SK-N-SH treated with all-trans-retinoic acid at 6 μM for 48 hours (cell line): ENCODE data around the gene CYP1B1.

Experiments
- ATAC-seq: fragments of 200-7000 bp; cut with Tn5 transposase; 3 replicates; pipeline ENCODE4 v1.9.1; 2020; ENCODE audit warnings: mild to moderate bottlenecking, moderate library complexity
- BACH2 ChIP-seq: fragments of 250-450 bp; sonication (Bioruptor Pico); IDR thresholded peaks from 2 replicates; pipeline ENCODE4 v1.9.0; 2021; ENCODE audit warnings: mild to moderate bottlenecking, borderline replicate concordance
- CREB5 ChIP-seq: fragments of 250-450 bp; sonication (Bioruptor Pico); IDR thresholded peaks from 2 replicates; pipeline ENCODE4 v1.5.1; 2020; ENCODE audit warnings: low read depth, mild to moderate bottlenecking, moderate library complexity
- CSRNP3 ChIP-seq: fragments of 250-450 bp; sonication (Bioruptor Pico); IDR thresholded peaks from 2 replicates; pipeline ENCODE4 v1.5.1; 2021; ENCODE audit warnings: mild to moderate bottlenecking, moderate library complexity
- ESRRG ChIP-seq: fragments of 250-450 bp; sonication (Bioruptor Pico); IDR thresholded peaks from 2 replicates; pipeline ENCODE4 v1.6.1; 2021; ENCODE audit warnings: mild to moderate bottlenecking
- GLIS3 ChIP-seq: fragments of 250-450 bp; sonication (Bioruptor Pico); IDR thresholded peaks from 2 replicates; pipeline ENCODE4 v1.5.0; 2020; ENCODE audit warnings: mild to moderate bottlenecking, moderate library complexity
- ISL1 ChIP-seq: fragments of 250-450 bp; sonication (Bioruptor Pico); IDR thresholded peaks from 2 replicates; pipeline ENCODE4 v2.1.2; 2022; ENCODE audit warnings: mild to moderate bottlenecking, moderate library complexity
- OSR1 ChIP-seq: fragments of 250-450 bp; sonication (Bioruptor Pico); IDR thresholded peaks from 2 replicates; pipeline ENCODE4 v1.8.0; 2022; ENCODE audit warnings: moderate library complexity, mild to moderate bottlenecking, inconsistent platforms
- PATZ1 ChIP-seq: fragments of 250-450 bp; sonication (Bioruptor Pico); IDR thresholded peaks from 2 replicates; pipeline ENCODE4 v1.8.0; 2020; ENCODE audit warnings: mild to moderate bottlenecking, moderate library complexity, borderline replicate concordance
- POU6F1 ChIP-seq: fragments of 250-450 bp; sonication (Bioruptor Pico); IDR thresholded peaks from 2 replicates; pipeline ENCODE4 v1.8.0; 2021; ENCODE audit warnings: low read depth, mild to moderate bottlenecking, moderate library complexity, borderline replicate concordance
- PPARA ChIP-seq: fragments of 250-450 bp; sonication (Bioruptor Pico); IDR thresholded peaks from 2 replicates; pipeline ENCODE4 v1.5.0; 2020; ENCODE audit warnings: mild to moderate bottlenecking, borderline replicate concordance
- RARB ChIP-seq: fragments of 250-450 bp; sonication (Bioruptor Pico); IDR thresholded peaks from 2 replicates; pipeline ENCODE4 v1.8.0; 2021; ENCODE audit warnings: mild to moderate bottlenecking, moderate library complexity
- SNAI2 ChIP-seq: fragments of 250-450 bp; sonication (Bioruptor Pico); IDR thresholded peaks from 2 replicates; pipeline ENCODE4 v1.5.0; 2020; ENCODE audit warnings: mild to moderate bottlenecking, moderate library complexity
- TCF4 ChIP-seq: fragments of 250-450 bp; sonication (Bioruptor Pico); IDR thresholded peaks from 2 replicates; pipeline ENCODE4 v1.8.0; 2021; ENCODE audit warnings: mild to moderate bottlenecking, moderate library complexity, borderline replicate concordance
- TOX ChIP-seq: fragments of 250-450 bp; sonication (Bioruptor Pico); IDR thresholded peaks from 2 replicates; pipeline ENCODE4 v1.8.0; 2021; ENCODE audit warnings: mild to moderate bottlenecking, moderate library complexity, borderline replicate concordance
- TSHZ2 ChIP-seq: fragments of 250-450 bp; sonication (Bioruptor Pico); IDR thresholded peaks from 2 replicates; pipeline ENCODE4 v1.5.0; 2020; ENCODE audit warnings: mild to moderate bottlenecking, moderate library complexity
- ZFP3 ChIP-seq: fragments of 250-450 bp; sonication (Bioruptor Pico); IDR thresholded peaks from 2 replicates; pipeline ENCODE4 v1.5.0; 2020; ENCODE audit warnings: mild to moderate bottlenecking, moderate library complexity
- ZFP30 ChIP-seq: fragments of 450-650 bp; formaldehyde crosslinking; IDR thresholded peaks from 2 replicates; pipeline ENCODE4 v1.5.0; 2022; ENCODE audit warnings: mild to moderate bottlenecking, moderate library complexity
- ZNF565 ChIP-seq: fragments of 450-650 bp; formaldehyde crosslinking; conservative IDR thresholded peaks from 2 replicates; pipeline ENCODE4 v1.5.0; 2020; ENCODE audit warnings: low read depth, mild to moderate bottlenecking, moderate library complexity
- ZNF70 ChIP-seq: fragments of 450-650 bp; formaldehyde crosslinking; IDR thresholded peaks from 2 replicates; pipeline ENCODE4 v1.5.0; 2020; ENCODE audit warnings: mild to moderate bottlenecking, moderate library complexity
- ZNF8 ChIP-seq: fragments of 450-650 bp; formaldehyde crosslinking; IDR thresholded peaks from 2 replicates; pipeline ENCODE4 v1.5.0; 2020; ENCODE audit warnings: mild to moderate bottlenecking, moderate library complexity

CYP1B1 gene

GRCh38 chr2:38122344-38122743, 46.4 kb upstream of the CYP1B1 start:
- TF ChIP-seq CREB5 (CRISPR knock-in tag), result no peak
- no peak for TF ChIP-seq GLIS3 (CRISPR knock-in tag)
- TF ChIP-seq TSHZ2 (CRISPR knock-in tag), result no peak
- no peak for TF ChIP-seq ISL1 (CRISPR knock-in tag)
- no peak for TF ChIP-seq CSRNP3 (CRISPR knock-in tag)
- no peak for TF ChIP-seq POU6F1 (CRISPR knock-in tag)
- no peak for ATAC-seq

- TF ChIP-seq ESRRG (CRISPR knock-in tag), result no peak
- TF ChIP-seq CREB5 (CRISPR knock-in tag), result no peak
- TF ChIP-seq SNAI2 (CRISPR knock-in tag), result no peak
- TF ChIP-seq TSHZ2 (CRISPR knock-in tag), result no peak
- no peak for TF ChIP-seq TCF4 (CRISPR knock-in tag)
- TF ChIP-seq ZFP30, result no peak
- no peak for TF ChIP-seq ZFP3
- no peak for TF ChIP-seq POU6F1 (CRISPR knock-in tag)
- TF ChIP-seq ISL1 (CRISPR knock-in tag), result no peak
- no peak for TF ChIP-seq BACH2
- no peak for TF ChIP-seq OSR1 (CRISPR knock-in tag)
- no peak for TF ChIP-seq ZNF565
- TF ChIP-seq ZNF70 (CRISPR knock-in tag), result no peak
- no peak for TF ChIP-seq RARB
- no peak for TF ChIP-seq TOX (CRISPR knock-in tag)
- TF ChIP-seq ZNF8 (CRISPR knock-in tag), result no peak
- TF ChIP-seq CSRNP3 (CRISPR knock-in tag), result no peak
- TF ChIP-seq GLIS3 (CRISPR knock-in tag), result no peak
- no peak for TF ChIP-seq PATZ1
- no peak for TF ChIP-seq PPARA (CRISPR knock-in tag)
These were observed 45.5 kb upstream of the CYP1B1 start for GRCh38 chr2:38121481-38121880.

More at GRCh38 chr2:38121481-38121880, 45.5 kb upstream of the CYP1B1 start:
- ATAC-seq, result no peak
